Amniotic epithelial cell (primary cell): Measurements from ENCODE around the gene PLCE1.

Experiments
- DNase-seq: peaks from one replicate; pipeline ENCODE4 v3.0.0-alpha.2; 2010; ENCODE audit warnings: low read depth

Gene PLCE1

DNA sequence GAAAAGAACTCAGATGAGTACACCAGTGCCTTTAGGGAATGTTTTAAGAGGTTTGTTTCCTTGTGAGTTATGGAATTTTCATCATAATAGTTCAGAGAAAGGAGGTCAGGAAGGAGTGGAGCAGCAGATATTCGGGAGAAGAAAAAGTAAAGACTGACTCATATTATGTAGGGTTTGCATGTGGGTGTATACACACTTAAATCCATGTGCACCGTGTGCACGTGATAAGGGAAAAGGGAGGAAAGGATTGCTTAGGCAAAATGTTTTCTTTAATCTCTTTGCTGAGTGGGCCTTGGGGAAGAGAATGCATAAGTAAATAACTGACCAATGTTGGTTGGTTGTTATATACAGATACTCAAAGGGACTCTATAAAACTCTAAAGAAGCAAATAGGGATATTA lies 30.2 kb downstream of the PLCE1 start:
- no peak for DNase-seq

DNA sequence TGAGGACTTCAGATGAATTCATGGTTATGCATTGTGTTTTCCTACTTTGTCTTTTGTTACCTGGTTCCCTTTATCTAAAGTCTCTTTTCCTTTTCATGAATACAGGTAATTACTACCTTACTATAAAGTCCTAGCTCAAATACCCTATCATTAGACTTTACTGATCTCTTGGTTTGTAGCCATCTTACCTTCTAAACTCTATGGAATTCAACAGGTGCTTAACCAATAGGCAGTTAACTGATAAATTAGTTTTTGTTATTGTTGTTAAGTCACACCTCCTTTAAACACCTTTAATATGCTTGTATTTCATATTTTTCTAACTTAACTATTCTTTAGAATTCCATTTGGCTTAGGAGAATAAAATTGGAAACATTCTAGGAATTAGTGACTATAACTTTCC lies 30.7 kb downstream of the PLCE1 start:
- DNase-seq, result no peak

DNA sequence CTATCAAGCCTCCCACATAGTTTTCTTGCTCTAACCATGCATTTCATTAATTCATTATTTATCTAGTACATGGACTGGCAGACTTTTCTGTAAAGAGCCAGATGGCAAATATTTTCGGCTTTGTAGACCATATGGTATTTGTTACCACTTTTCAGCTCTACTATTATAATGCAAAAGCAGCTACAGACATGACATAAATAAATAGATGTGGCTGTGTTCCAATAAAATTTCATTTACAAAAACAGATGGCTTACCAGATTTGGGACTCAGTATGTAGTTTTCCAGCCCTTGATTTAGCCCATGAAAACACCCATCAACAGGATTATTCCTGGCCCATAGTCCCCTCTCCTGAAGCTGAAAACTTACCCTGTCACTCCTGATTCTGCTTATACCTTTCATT lies 32.1 kb downstream of the PLCE1 start:
- no peak for DNase-seq

DNA sequence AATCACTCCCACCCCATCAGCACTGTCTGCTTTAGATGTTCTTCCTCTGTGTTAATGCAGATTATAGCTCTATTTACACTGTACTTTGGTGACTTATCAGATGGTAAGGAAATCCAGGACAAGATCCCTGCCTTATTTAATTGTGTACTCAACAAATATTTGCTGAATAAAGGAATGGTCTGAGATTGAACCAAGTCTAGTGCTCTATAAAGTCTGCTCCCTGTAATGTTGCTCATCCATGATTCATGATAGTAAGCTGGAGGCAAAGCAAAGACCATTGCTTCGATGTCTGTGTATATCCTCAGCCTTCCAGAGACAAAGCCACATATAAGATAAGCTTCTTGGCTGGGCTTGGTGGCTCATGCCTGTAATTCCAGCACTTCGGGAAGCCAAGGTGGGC lies 33.5 kb downstream of the PLCE1 start:
- no peak for DNase-seq

DNA sequence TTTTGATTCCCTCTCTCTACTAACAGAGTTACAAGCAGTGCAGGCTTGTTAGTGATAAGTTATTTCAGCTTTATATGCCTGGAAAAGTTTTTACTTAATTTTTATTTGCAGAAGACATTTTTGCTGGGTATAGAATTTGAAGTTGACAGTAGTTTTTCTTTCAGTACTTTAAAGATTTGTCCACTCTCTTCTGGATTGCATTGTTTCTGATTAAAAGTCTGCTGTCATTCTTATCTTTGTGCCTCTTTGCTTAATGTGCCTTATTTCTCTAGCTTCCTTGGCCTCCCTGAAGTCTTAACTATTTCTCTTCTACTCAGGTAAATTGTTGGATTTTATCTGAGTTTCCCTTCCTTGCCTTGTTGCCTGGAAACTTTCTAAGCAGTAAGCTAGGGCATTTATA lies 36.2 kb downstream of the PLCE1 start:
- DNase-seq, result no peak

DNA sequence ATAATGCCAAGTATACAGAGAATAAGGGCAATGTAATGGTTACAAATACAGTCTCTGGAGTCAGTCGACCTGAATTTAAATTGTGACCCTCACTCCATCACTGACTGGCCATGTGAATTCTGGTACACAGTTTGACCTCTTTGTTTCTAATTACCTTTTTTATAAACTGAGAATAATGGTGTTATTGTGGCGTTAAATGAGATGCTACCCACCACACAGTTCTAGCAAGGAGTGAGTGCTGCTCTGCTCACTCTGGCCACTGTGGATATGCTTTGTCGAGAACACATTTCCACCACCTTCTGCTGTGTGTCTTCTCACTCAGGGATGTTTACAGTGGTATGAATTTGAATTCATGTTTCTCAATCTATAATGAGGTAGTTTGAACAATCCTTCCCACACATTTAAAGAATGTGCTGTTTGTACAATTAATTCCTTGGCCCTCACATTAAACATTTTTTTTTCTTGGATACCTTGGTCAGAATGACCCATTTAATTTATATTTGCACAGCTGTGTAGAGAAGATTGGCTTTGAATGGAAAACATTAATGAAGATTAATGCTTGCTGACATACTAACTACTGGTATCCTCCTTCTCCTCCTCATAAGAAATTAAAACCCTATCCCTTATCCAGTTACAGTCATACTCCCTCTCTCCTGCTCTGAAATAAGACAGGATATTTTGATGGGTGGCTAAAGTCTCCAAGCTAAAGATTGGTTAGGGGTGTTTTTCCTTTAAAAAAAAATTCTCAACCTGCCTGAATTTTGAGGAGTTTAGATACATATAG lies 42.4 kb downstream of the PLCE1 start:
- DNase-seq, result no peak

DNA sequence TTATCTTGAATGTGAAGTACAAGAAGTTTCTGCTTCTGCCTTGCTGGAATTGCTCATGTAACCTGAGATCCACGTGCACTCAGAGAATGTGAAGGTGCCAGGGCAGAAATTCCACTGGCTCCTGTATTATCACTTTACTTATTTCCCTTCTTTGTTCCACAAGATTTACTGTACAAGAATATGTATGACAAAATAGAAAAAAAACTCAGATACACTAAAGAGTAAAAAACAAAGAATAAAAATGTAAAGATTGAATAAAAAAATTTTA lies 43.0 kb downstream of the PLCE1 start:
- no peak for DNase-seq

DNA sequence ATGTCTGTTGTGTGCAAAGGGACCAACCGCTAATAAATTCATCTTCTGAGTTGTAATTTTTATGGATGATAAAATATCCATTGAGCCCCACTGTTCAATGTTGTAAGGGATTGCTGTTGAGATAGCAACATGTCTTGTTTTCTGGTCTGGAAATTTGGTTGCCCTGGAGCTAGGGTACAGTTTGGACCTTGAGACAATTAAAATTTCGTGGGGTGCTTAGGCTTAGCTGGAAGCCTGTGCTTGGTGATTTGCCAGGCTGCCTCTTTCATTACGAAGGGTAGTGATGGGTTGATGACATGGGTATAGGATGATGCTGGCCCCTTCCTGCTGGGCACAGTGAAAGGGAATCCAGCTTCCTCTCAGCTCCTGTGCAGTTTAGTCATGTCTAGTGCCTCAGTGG lies 43.6 kb downstream of the PLCE1 start:
- DNase-seq, result no peak

DNA sequence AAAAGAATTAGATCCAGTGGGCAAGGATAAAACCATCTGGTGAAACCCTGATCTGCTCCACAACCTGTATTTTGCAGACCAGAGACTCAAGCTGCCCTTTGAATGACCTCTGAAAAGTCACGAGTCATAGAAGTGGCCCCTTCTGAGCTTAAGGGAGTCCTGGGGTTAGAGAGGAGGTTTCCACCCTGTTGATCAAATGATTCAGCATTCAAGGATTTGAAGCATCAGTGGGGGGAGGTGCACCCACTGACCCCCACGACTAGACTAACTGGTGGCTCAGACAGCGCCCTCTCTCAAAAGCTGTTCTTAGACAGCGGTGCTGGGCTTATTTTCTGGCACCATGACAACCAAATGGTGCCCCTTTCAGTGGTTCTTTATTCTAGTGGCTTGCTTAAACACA lies 44.3 kb downstream of the PLCE1 start:
- DNase-seq, result peak; percentile 6

DNA sequence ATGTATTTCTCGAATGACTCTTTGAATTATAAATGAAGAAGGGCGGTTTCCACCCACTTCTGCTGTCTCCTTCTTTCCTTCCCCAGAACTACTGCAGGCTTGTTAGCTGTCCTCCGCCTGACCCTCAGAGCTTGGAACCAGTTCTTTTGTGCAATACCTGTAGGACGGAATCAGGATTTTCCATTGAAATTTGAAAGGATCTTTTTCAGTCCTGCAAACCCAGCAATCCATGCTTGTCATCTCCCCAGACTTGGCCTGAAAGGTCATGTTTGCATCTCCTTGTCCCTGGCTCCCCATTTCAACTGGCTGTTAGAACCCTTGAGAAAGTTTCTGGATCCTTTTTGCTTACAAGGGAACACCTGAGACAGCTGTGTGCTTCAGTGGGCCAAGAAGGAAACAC lies 47.5 kb downstream of the PLCE1 start:
- DNase-seq, result no peak

DNA sequence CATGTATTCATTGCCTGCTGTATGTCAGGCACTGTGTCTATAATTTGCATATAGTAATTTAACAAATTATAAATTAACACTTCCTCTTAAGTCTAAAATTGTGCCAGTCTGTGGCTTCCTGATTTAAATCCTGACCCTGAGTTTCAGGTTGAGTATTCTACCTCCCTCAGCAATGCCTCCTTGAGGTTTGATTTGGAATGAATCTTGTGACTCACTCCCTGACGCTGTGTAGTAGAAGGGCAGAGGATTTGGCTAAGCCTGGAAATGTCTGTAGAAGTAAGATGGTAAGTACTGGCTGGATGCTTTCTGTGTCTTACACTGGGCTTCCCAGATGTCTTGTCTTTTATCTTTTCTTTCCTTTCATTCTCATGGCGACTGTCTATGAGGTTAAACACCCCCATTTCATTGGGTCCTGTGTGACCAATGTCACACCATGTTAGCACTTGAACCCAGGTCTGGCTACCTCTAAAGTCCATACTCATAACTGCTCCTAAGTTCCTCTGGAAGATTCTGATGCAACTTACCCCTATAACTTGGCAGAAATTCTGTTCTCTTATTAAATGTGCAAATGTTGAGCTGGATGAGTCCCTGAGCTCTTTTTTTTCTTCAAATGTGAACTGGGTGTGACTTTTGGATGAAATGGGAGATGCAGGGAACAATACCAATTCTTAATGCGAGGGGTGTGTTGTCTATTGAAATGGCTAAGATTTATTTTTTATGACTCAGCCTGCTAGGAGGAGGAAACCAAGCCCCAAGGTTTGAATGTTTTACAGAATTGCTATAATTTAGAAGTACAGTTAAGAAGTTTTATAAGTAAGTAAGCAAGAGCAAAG lies 48.5 kb downstream of the PLCE1 start:
- peak; percentile 49 for DNase-seq

DNA sequence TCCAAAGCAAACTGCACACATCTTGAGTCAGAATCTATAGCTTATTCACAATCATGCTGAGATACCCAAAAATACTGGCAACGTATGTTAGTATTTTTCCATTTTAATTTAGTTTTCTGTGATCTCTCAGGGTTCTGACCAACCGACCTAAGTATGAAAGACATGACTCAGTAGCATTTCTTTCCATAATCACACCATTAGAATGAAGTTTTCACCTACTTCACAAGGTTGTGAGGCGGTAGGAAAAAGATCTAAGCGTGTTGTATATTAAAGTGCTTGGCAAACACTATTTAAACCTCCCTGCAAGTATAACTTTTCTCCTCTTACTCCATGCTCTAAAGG lies 49.1 kb downstream of the PLCE1 start:
- DNase-seq, result no peak
